SH-SY5Y (cell line): ENCODE results near the gene BLOC1S5.

Experiments used
- GATA2 ChIP-seq: IDR thresholded peaks from 2 replicates; pipeline ENCODE4 v1.6.1; 2011; ENCODE audit warnings: mild to moderate bottlenecking, low read depth, low read length
- GATA3 ChIP-seq: IDR thresholded peaks from 2 replicates; pipeline ENCODE4 v1.6.1; 2011; ENCODE audit warnings: low read depth, mild to moderate bottlenecking, low read length, moderate library complexity

DNA sequence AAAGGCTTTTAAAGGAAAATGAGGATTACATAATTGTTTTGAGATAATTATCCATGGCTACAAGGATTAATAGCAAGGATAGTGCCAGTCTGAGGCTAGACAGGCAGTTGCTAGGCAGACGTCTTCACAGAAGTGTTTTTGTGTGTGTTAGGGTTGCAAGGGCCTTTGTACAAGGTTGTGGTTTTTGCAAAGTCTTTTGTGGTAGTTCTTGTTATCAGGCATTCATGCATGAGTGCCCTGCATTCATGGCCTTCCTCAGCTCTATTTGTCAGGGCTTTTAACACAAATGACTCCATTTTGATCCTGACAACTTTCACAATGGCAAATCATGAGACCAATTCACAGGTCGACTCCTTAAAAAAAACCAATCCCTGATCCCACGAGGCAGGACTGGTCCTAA lies 85.5 kb downstream of the BLOC1S5 start:
- TF ChIP-seq GATA2 (no peak), GATA3 (no peak)
